Measurements from ENCODE around the gene KCNIP1. TPM values are rescaled to one million over a fixed set of nuclear protein-coding genes. Genes with fewer than 3 reads are reported as not detected.

KCNIP1 gene
- under 0.01 and 0.11 TPM in 2 replicates for total RNA-seq

DNA sequence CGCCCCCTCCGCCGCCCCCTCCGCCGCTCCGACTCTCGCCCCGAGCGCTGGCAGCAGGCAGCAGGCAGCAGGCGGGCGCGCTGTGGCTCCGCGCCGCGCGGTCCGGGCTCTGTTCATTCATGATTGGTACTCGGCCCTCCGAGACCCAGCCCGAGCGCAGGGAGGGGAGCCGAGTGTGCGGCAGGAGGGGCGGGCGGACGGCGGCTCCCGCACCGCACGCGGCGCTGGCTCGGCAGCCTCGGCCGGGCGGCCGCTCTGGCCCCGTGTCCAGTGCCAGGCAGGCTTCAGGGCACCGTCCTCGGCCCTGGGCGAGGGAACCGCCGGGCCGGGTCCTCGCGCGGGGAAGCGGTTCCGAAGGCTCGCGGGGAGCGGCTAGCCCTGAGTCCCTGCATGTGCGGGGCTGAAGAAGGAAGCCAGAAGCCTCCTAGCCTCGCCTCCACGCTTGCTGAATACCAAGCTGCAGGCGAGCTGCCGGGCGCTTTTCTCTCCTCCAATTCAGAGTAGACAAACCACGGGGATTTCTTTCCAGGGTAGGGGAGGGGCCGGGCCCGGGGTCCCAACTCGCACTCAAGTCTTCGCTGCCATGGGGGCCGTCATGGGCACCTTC lies at the start of gene KCNIP1:
TSS of gene KCNIP1 (plus strand) at position 31 of the 607 bp plus-strand sequence.

DNA sequence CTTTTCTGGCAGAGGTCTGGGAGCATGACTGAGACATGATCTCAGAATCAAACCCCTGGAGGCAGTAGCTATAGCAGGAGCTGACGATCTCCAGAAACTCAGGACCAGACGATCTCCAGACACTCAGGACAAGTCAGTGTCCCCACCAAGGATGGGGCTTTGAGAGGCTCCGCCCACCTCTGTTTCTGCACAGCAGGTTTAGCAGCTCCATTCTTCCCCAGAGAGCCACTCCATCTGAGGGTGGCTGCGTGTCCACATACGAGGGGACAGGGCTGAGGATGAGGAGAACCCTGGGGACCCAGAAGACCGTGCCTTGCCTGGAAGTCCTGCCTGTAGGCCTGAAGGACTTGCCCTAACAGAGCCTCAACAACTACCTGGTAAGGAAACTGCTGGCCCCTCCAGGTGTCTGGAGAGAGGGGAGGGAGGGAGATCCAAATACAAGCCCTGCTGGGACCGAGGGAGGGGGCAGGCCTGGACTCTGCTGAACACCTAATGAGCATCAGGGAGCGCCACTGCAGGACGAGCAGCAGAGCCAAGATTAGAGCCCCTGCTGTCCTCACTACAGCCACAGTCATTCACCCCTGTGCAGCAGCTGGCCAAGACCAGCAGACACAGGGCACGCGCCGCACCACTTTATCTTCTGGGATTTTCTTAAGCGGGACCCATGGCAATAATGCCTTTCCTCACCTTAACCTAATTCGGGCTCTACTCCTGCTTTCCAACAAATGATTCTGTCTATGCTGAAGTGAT lies 279.9 kb downstream of the KCNIP1 start, which contains the start of gene GABRP:
TSS of gene GABRP (plus strand) at position 228 of the 750 bp plus-strand sequence. CDS start 4,891 bp downstream, outside the sequence.

Other genes with a start within 250 kb of the KCNIP1 start
- gene LCP2, start 206.2 kb upstream of the KCNIP1 start, total RNA-seq, result not detected in 2 replicates
- 0.33 and 0.79 TPM in 2 replicates for gene KCNMB1, start 114.7 kb upstream of the KCNIP1 start, total RNA-seq

Measured in placental epithelial cell (primary cell).